ENCODE measurements around the gene SDK1.

GRCh38 chr7:4119848-4120247, 818.8 kb downstream of the SDK1 start:
- TF ChIP-seq CTCF (IDR thresholded peaks at IDR 0.05; ENCODE audit: low read depth, low read length, poor library complexity, severe bottlenecking) (no peak), EZH2phosphoT487 (IDR thresholded peaks at IDR 0.05; ENCODE audit: borderline replicate concordance, low read length) (no peak)

Data from DOHH2 (cell line).